Progenitor cell of endocrine pancreas (in vitro differentiated cells): ENCODE results near the gene ASIC1. TPM values are rescaled to one million over a fixed set of nuclear protein-coding genes. Genes with fewer than 3 reads are reported as not detected.

Source experiments
- DNase-seq: peaks from one replicate; pipeline ENCODE4 v3.0.0; 2021; ENCODE audit warnings: low spot score; ENCODE audit not compliant: unreplicated experiment
- H3K27ac Mint-ChIP-seq: 2 replicates; pipeline ENCODE4 v1.8.0; 2021; ENCODE audit warnings: mild to moderate bottlenecking, moderate library complexity, mixed read lengths
- H3K27me3 Mint-ChIP-seq: 2 replicates; pipeline ENCODE4 v1.8.0; 2021; ENCODE audit warnings: mixed read lengths
- H3K36me3 Mint-ChIP-seq: 2 replicates; pipeline ENCODE4 v1.8.0; 2022; ENCODE audit warnings: mixed read lengths; ENCODE audit not compliant: insufficient read depth
- H3K4me1 Mint-ChIP-seq: 2 replicates; pipeline ENCODE4 v1.8.0; 2021; ENCODE audit warnings: low read depth, mixed read lengths
- H3K4me3 Mint-ChIP-seq: 2 replicates; pipeline ENCODE4 v1.8.0; 2021; ENCODE audit warnings: low read depth, mild to moderate bottlenecking, moderate library complexity, mixed read lengths
- H3K9me3 Mint-ChIP-seq: 2 replicates; pipeline ENCODE4 v1.8.0; 2021; ENCODE audit warnings: low read depth, mixed read lengths
- CTCF ChIP-seq: fragments of 200-600 bp; sonication (generic); IDR thresholded peaks from one replicate; pipeline ENCODE4 v1.5.0; 2021; ENCODE audit warnings: antibody characterized with exemption, mild to moderate bottlenecking; ENCODE audit not compliant: unreplicated experiment
- total RNA-seq: library from RNA; stranded (reverse); gene quantifications from 2 replicates; pipeline ENCODE4 v1.2.1, GENCODE V29; 2021

ASIC1 gene
- total RNA-seq, 1 donor from 2014 or later: 5.2 TPM

DNA sequence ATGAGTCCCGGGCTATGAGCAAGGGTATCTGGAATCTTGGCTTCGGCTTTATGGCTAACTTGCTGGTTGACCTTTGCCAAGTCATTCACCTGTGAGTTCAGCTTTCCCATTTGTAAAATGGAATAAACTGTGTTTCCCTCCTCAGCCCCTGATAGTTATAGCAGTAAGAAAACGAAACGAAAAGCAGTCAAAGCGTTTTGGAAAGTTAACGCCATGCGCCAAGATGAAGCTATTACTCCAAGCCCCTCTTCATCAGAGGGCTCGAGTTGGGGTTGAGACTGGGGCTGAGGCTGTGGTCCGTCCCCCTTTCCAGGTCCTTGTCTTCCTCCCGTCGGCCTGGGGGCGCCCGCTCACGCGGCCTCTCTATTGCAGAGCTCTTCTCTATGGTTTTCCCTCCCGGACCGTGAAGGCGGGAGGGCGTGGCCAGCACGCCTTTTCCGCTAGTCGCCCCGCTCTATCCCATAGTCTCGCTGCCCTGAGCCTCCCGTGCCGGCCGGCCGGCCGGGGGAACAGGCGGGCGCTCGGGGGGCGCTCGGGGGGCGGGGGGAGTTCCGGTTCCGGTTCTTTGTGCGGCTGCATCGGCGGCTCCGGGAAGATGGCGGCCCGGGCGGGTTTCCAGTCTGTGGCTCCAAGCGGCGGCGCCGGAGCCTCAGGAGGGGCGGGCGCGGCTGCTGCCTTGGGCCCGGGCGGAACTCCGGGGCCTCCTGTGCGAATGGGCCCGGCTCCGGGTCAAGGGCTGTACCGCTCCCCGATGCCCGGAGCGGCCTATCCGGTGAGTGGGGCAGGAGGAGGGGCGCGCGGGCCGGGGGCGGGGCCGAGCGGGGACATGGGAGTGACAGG is 27.6 kb downstream of the ASIC1 start, which contains the start of gene SMARCD1:
TSS of gene SMARCD1 (plus strand) at position 568 of the 840 bp plus-strand sequence. CDS start at position 596, 28 bp downstream.
- peak within 1 kb of the TSS; percentile 94 for H3K4me3 Mint-ChIP-seq

GRCh38 chr12:50085615-50086072 is 28.2 kb downstream of the ASIC1 start:
- no peak for TF ChIP-seq CTCF
- Mint-ChIP-seq H3K36me3 (peaks cover 16% of the 10 kb centered on the region), H3K27me3 (peaks cover 7% of the 10 kb centered on the region), H3K27ac (peak overlapping the region; percentile 98), H3K4me1 (peaks cover 15% of the 10 kb centered on the region), H3K4me3 (peak overlapping the region; percentile 94), H3K9me3 (no peaks in the 10 kb centered on the region)
- no peak for DNase-seq

More for the DNA sequence above, 27.6 kb downstream of the ASIC1 start, which contains the start of gene SMARCD1:
- DNase-seq: peak; percentile 86
- H3K36me3 Mint-ChIP-seq: peaks cover 14% of the 10 kb centered on the region
- peaks cover 9% of the 10 kb centered on the region for H3K27me3 Mint-ChIP-seq
- peak within 1 kb of the TSS; percentile 98 for H3K27ac Mint-ChIP-seq
- no peaks in the 10 kb centered on the region for H3K9me3 Mint-ChIP-seq
- TF ChIP-seq CTCF: peak; percentile 56
- H3K4me1 Mint-ChIP-seq: peaks cover 15% of the 10 kb centered on the region

DNA sequence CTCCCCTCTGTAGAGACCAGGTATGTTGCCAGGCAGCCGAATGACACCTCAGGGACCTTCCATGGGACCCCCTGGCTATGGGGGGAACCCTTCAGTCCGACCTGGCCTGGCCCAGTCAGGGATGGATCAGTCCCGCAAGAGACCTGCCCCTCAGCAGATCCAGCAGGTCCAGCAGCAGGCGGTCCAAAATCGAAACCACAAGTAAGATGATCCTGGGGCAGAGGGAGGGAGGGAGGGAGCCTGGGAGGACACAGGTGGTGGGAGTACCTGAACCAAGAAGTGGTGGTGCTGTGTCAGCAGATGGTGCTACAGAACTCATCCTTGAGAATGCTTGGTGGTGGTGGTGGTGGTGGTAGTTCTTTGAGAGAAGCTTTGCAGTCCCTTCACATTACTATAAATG is 28.8 kb downstream of the ASIC1 start:
- Mint-ChIP-seq H3K27me3 (peaks cover 7% of the 10 kb centered on the region), H3K36me3 (peaks cover 19% of the 10 kb centered on the region), H3K4me1 (peaks cover 15% of the 10 kb centered on the region)

DNA sequence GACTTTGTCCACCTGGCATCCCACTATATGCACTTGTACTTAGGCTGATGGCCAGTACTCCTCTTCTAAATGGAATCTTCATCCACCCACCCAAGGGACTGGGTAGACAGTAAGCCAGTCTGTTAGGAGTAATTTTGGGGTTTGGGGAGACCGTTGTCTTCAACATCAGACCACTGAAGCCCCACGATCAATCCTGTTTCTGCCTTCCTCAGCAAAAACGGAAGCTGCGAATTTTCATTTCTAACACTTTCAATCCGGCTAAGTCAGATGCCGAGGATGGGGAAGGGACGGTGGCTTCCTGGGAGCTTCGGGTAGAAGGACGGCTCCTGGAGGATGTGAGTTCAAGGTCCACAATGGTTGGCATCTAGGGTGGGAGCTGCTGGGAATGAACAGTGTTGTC is 29.8 kb downstream of the ASIC1 start:
- Mint-ChIP-seq H3K9me3 (no peaks in the 10 kb centered on the region), H3K36me3 (peaks cover 23% of the 10 kb centered on the region), H3K27ac (no peak overlapping the region), H3K4me3 (peak overlapping the region; percentile 94), H3K4me1 (peaks cover 15% of the 10 kb centered on the region), H3K27me3 (peaks cover 4% of the 10 kb centered on the region)
- DNase-seq: no peak
- no peak for TF ChIP-seq CTCF

More for the DNA sequence above, 28.8 kb downstream of the ASIC1 start:
- Mint-ChIP-seq H3K27ac (peak overlapping the region; percentile 98), H3K4me3 (peak overlapping the region; percentile 94), H3K9me3 (no peaks in the 10 kb centered on the region)
- no peak for DNase-seq
- TF ChIP-seq CTCF: no peak

DNA sequence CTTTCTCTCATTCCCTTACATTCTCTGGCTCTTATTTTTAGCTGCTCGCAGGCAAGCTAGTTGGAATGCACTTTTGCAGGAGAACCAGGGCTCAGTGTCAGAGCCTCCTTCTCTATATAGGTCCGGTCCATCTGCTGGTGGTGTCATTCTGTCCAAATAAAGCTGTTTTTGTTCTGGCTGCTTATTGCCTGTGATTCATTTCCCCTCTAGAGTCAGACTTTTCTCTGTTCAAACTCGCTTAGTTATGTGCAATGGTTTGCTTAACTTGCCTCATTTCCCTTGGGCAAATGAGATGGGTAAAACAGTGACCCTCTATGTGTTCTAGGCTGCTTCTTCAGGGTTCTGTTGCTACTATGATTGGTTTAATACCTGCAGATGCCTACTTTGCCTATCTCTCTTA is 30.6 kb downstream of the ASIC1 start:
- peaks cover 12% of the 10 kb centered on the region for H3K4me1 Mint-ChIP-seq
- no peak overlapping the region for H3K27ac Mint-ChIP-seq
- no peaks in the 10 kb centered on the region for H3K9me3 Mint-ChIP-seq
- H3K36me3 Mint-ChIP-seq: peaks cover 24% of the 10 kb centered on the region
- no peak for TF ChIP-seq CTCF
- DNase-seq: no peak
- peak overlapping the region; percentile 49 for H3K4me3 Mint-ChIP-seq
- H3K27me3 Mint-ChIP-seq: no peaks in the 10 kb centered on the region
